Trophoblast cell (in vitro differentiated cells and primary cell): ENCODE results near the gene LIN7C.

Experiments
- DNase-seq, 2 donors: peaks; one replicate each; pipeline ENCODE4 v3.0.0-alpha.2; 2016
- H2AFZ ChIP-seq: 2 replicates; pipeline ENCODE4 v1.6.1; 2013; ENCODE audit warnings: low read length, moderate library complexity, mild to moderate bottlenecking; ENCODE audit not compliant: insufficient read depth, poor library complexity
- H2AK5ac ChIP-seq: 2 replicates; pipeline ENCODE4 v1.6.1; 2013; ENCODE audit warnings: mild to moderate bottlenecking, low read length
- H2BK120ac ChIP-seq: 2 replicates; pipeline ENCODE4 v1.6.1; 2013; ENCODE audit warnings: low read length, mild to moderate bottlenecking, moderate library complexity; ENCODE audit not compliant: insufficient read depth, poor library complexity
- H2BK12ac ChIP-seq: 2 replicates; pipeline ENCODE4 v1.6.1; 2013; ENCODE audit warnings: mild to moderate bottlenecking, low read length, moderate library complexity
- H2BK5ac ChIP-seq: 2 replicates; pipeline ENCODE4 v1.6.1; 2013; ENCODE audit warnings: low read length, low read depth, moderate library complexity, mild to moderate bottlenecking; ENCODE audit not compliant: poor library complexity
- H3K14ac ChIP-seq: 2 replicates; pipeline ENCODE4 v1.6.1; 2013; ENCODE audit warnings: mild to moderate bottlenecking, low read length
- H3K18ac ChIP-seq: 2 replicates; pipeline ENCODE4 v1.6.1; 2013; ENCODE audit warnings: mild to moderate bottlenecking, low read length
- H3K23ac ChIP-seq: 2 replicates; pipeline ENCODE4 v1.6.1; 2013; ENCODE audit warnings: low read length
- H3K27ac ChIP-seq: 2 replicates; pipeline ENCODE4 v1.5.1; 2013; ENCODE audit warnings: low read depth, mild to moderate bottlenecking, inconsistent platforms, low read length, moderate library complexity
- H3K27me3 ChIP-seq: 2 replicates; pipeline ENCODE4 v1.6.1; 2013; ENCODE audit warnings: inconsistent platforms, mild to moderate bottlenecking, low read length, moderate library complexity; ENCODE audit not compliant: insufficient read depth
- H3K36me3 ChIP-seq, 2 experiments: 1 replicate in 1 of 2; 2 replicates in 1 of 2; pipeline ENCODE4 v1.6.1; 2013; ENCODE audit warnings: low read length in 2 of 2, mild to moderate bottlenecking in 2 of 2, moderate library complexity in 1 of 2; ENCODE audit not compliant: insufficient read depth in 2 of 2, control insufficient read depth in 1 of 2
- H3K4ac ChIP-seq: 2 replicates; pipeline ENCODE4 v1.6.1; 2013; ENCODE audit warnings: low read depth, mild to moderate bottlenecking, low read length, moderate library complexity
- H3K4me1 ChIP-seq, 2 experiments: 1 replicate in 1 of 2; 2 replicates in 1 of 2; pipeline ENCODE4 v1.6.1; 2013; ENCODE audit warnings: low read length in 2 of 2, mild to moderate bottlenecking in 2 of 2, moderate library complexity in 1 of 2; ENCODE audit not compliant: insufficient read depth in 2 of 2, control insufficient read depth in 1 of 2
- H3K4me2 ChIP-seq: 2 replicates; pipeline ENCODE4 v1.6.1; 2013; ENCODE audit warnings: inconsistent platforms, mild to moderate bottlenecking, low read length, moderate library complexity
- H3K4me3 ChIP-seq: 2 replicates; pipeline ENCODE4 v1.5.1; 2013; ENCODE audit warnings: mild to moderate bottlenecking, low read depth, low read length, inconsistent platforms
- H3K79me1 ChIP-seq: one replicate; pipeline ENCODE4 v1.6.1; 2013; ENCODE audit warnings: low read length
- H3K79me2 ChIP-seq: 2 replicates; pipeline ENCODE4 v1.6.1; 2013; ENCODE audit warnings: low read length, mild to moderate bottlenecking; ENCODE audit not compliant: control insufficient read depth, insufficient read depth, poor library complexity
- H3K9ac ChIP-seq: 2 replicates; pipeline ENCODE4 v1.6.1; 2013; ENCODE audit warnings: mild to moderate bottlenecking, low read length
- H3K9me3 ChIP-seq: 2 replicates; pipeline ENCODE4 v1.6.1; 2013; ENCODE audit warnings: low read depth, mild to moderate bottlenecking, control low read depth, inconsistent platforms, low read length; ENCODE audit not compliant: insufficient read depth
- H4K12ac ChIP-seq: 2 replicates; pipeline ENCODE4 v1.6.1; 2013; ENCODE audit warnings: low read depth, mild to moderate bottlenecking, low read length, moderate library complexity
- H4K8ac ChIP-seq: 2 replicates; pipeline ENCODE4 v1.6.1; 2013; ENCODE audit warnings: low read depth, mild to moderate bottlenecking, low read length, moderate library complexity
- H4K91ac ChIP-seq: one replicate; pipeline ENCODE4 v1.6.1; 2013; ENCODE audit warnings: low read depth, mild to moderate bottlenecking, low read length, moderate library complexity
- WGBS: extraction: QIAGEN DNeasy Blood & Tissue Kit; methylation state at CpG from one replicate; pipeline ENCODE4 v1.1.7; 2013; ENCODE audit warnings: missing lambda C conversion rate; ENCODE audit not compliant: insufficient read length, insufficient coverage; ENCODE audit errors: extremely low coverage; 5-methylcytosine and 5-hydroxymethylcytosine counted together

Gene LIN7C

DNA sequence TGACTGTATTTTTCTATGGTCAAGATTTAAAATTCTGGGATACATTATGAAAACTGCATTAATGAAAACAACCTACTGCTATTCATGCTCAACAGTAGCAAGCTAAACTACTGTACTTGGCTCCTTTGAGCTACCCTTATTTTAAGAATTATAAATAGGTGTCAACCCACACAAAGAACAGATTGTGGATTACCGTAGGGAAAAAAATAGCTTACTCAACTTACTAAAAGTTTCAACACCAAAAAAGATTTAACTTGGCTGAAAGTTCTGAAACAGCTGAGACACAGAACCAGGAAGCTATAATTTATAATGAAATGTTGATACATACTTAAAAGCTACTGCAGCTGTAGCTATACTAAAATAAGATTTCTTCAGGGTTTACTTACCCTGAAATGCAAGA lies 10.1 kb downstream of the LIN7C start:
- Histone ChIP-seq H2BK5ac (no peak overlapping the region), H3K9me3 (no peaks in the 10 kb centered on the region), H3K14ac (no peak overlapping the region), H3K4ac (no peak overlapping the region), H4K12ac (no peak overlapping the region), H3K79me2 (no peaks in the 10 kb centered on the region), H3K27ac (no peak overlapping the region), H2BK12ac (no peak overlapping the region), H3K36me3 (peaks cover 9 to 13% of the 10 kb centered on the region in 2 experiments), H2AK5ac (no peak overlapping the region), H2BK120ac (no peak overlapping the region), H3K79me1 (no peaks in the 10 kb centered on the region), H3K4me2 (no peak overlapping the region), H3K9ac (no peak overlapping the region), H3K18ac (no peak overlapping the region), H3K27me3 (no peaks in the 10 kb centered on the region), H4K8ac (no peak overlapping the region), H4K91ac (no peak overlapping the region), H3K4me1 (no peaks in the 10 kb centered on the region), H3K23ac (no peak overlapping the region), H3K4me3 (no peak overlapping the region), H2AFZ (no peak overlapping the region)
- no CpG with 5 or more reads among the region's 1 CpG for WGBS
- DNase-seq: no peak

- Histone ChIP-seq H4K12ac (no peak overlapping the region), H3K9ac (no peak overlapping the region), H2AFZ (no peak overlapping the region), H3K79me1 (no peaks in the 10 kb centered on the region), H3K4me1 (no peaks in the 10 kb centered on the region), H3K23ac (no peak overlapping the region), H3K27me3 (no peaks in the 10 kb centered on the region), H3K79me2 (no peaks in the 10 kb centered on the region), H2BK120ac (no peak overlapping the region), H3K14ac (no peak overlapping the region), H3K18ac (no peak overlapping the region), H3K4me3 (no peak overlapping the region), H4K8ac (no peak overlapping the region), H2AK5ac (no peak overlapping the region), H3K27ac (no peak overlapping the region), H2BK12ac (no peak overlapping the region), H2BK5ac (no peak overlapping the region), H4K91ac (no peak overlapping the region), H3K36me3 (peaks cover 15 to 17% of the 10 kb centered on the region in 2 experiments), H3K4ac (no peak overlapping the region), H3K4me2 (no peak overlapping the region), H3K9me3 (no peaks in the 10 kb centered on the region)
- no peak for DNase-seq
- no CpG with 5 or more reads among the region's 1 CpG for WGBS
These were observed 10.8 kb downstream of the LIN7C start for GRCh38 chr11:27495710-27496300.

- H4K8ac ChIP-seq: no peak overlapping the region
- H3K4me3 ChIP-seq: no peak overlapping the region
- no peaks in the 10 kb centered on the region for H3K79me2 ChIP-seq
- H3K9me3 ChIP-seq: peaks cover 3% of the 10 kb centered on the region
- H2BK5ac ChIP-seq: no peak overlapping the region
- H4K91ac ChIP-seq: no peak overlapping the region
- WGBS: no CpG with 5 or more reads among the region's 5 CpGs
- H2AFZ ChIP-seq: no peak overlapping the region
- H3K4me2 ChIP-seq: no peak overlapping the region
- no peak overlapping the region for H3K27ac ChIP-seq
- no peak overlapping the region for H2AK5ac ChIP-seq
- no peaks in the 10 kb centered on the region for H3K79me1 ChIP-seq
- H3K4me1 ChIP-seq: no peaks in the 10 kb centered on the region
- no peak overlapping the region for H4K12ac ChIP-seq
- no peak overlapping the region for H3K18ac ChIP-seq
- no peak overlapping the region for H3K4ac ChIP-seq
- H3K14ac ChIP-seq: no peak overlapping the region
- H3K23ac ChIP-seq: peak overlapping the region; percentile 42
- DNase-seq: no peak
- no peaks in the 10 kb centered on the region for H3K27me3 ChIP-seq
- no peak overlapping the region for H3K9ac ChIP-seq
- peaks cover 14 to 19% of the 10 kb centered on the region in 2 experiments for H3K36me3 ChIP-seq
- no peak overlapping the region for H2BK120ac ChIP-seq
- no peak overlapping the region for H2BK12ac ChIP-seq
These were observed 17.5 kb downstream of the LIN7C start for GRCh38 chr11:27489092-27489491.

GRCh38 chr11:27487706-27488105 lies 18.9 kb downstream of the LIN7C start:
- H3K27ac ChIP-seq: no peak overlapping the region
- H3K4me1 ChIP-seq: no peaks in the 10 kb centered on the region
- no peak overlapping the region for H2AFZ ChIP-seq
- no peak overlapping the region for H4K12ac ChIP-seq
- H3K23ac ChIP-seq: no peak overlapping the region
- WGBS: no CpG with 5 or more reads among the region's 6 CpGs
- no peak overlapping the region for H2BK5ac ChIP-seq
- no peak overlapping the region for H2BK120ac ChIP-seq
- H2BK12ac ChIP-seq: no peak overlapping the region
- no peak overlapping the region for H4K91ac ChIP-seq
- H3K9me3 ChIP-seq: peaks cover 3% of the 10 kb centered on the region
- no peaks in the 10 kb centered on the region for H3K79me2 ChIP-seq
- H3K36me3 ChIP-seq: peaks cover 11 to 15% of the 10 kb centered on the region in 2 experiments
- no peak overlapping the region for H3K9ac ChIP-seq
- H3K4ac ChIP-seq: no peak overlapping the region
- no peaks in the 10 kb centered on the region for H3K79me1 ChIP-seq
- no peak for DNase-seq
- no peak overlapping the region for H2AK5ac ChIP-seq
- H3K4me2 ChIP-seq: no peak overlapping the region
- H3K14ac ChIP-seq: no peak overlapping the region
- no peak overlapping the region for H3K18ac ChIP-seq
- H3K4me3 ChIP-seq: no peak overlapping the region
- no peaks in the 10 kb centered on the region for H3K27me3 ChIP-seq
- H4K8ac ChIP-seq: no peak overlapping the region
